Activated CD8-positive, alpha-beta T cell treated with anti-CD3 and anti-CD28 coated beads for 36 hours (primary cell): ENCODE measurements around the gene B3GNT7. TPM values are rescaled to one million over a fixed set of nuclear protein-coding genes. Genes with fewer than 3 reads are reported as not detected.

ENCODE experiments used
- ATAC-seq: fragments of 200-7000 bp; cut with Tn5 transposase; one replicate; pipeline ENCODE4 v1.10.0; 2021; ENCODE audit warnings: mild to moderate bottlenecking, moderate library complexity
- CTCF ChIA-PET: fragments of 350-600 bp; sonication (Branson Sonifier 250); formaldehyde crosslinking; loops from one replicate; lab custom pipeline; 2021; ENCODE audit warnings: antibody characterized with exemption; lab: Charles Lee
- POLR2A ChIA-PET: fragments of 350-600 bp; sonication (Branson Sonifier 250); formaldehyde crosslinking; loops from one replicate; lab custom pipeline; 2021; ENCODE audit warnings: antibody characterized with exemption; lab: Charles Lee
- DNase-seq: peaks from one replicate; pipeline ENCODE4 v3.0.0-alpha.2; 2020
- H3K27ac Mint-ChIP-seq: one replicate; pipeline ENCODE4 v1.8.0; 2021; ENCODE audit warnings: mild to moderate bottlenecking, mixed read lengths
- H3K27me3 Mint-ChIP-seq: one replicate; pipeline ENCODE4 v1.8.0; 2021; ENCODE audit warnings: mixed read lengths
- H3K36me3 Mint-ChIP-seq: one replicate; pipeline ENCODE4 v1.8.0; 2021; ENCODE audit warnings: low read depth, mixed read lengths
- H3K4me1 Mint-ChIP-seq: one replicate; pipeline ENCODE4 v1.8.0; 2021; ENCODE audit warnings: low read depth, mixed read lengths
- H3K4me3 Mint-ChIP-seq: one replicate; pipeline ENCODE4 v1.8.0; 2021; ENCODE audit warnings: mild to moderate bottlenecking, moderate library complexity, mixed read lengths
- H3K9me3 Mint-ChIP-seq: one replicate; pipeline ENCODE4 v1.8.0; 2021; ENCODE audit warnings: mixed read lengths
- intact Hi-C: fragments of 100-400 bp; cut with micrococcal nuclease; formaldehyde crosslinking; loops from one replicate; pipeline ENCODE4 v1.10.0; 2022
- total RNA-seq, 2 experiments: library from RNA; stranded (reverse); gene quantifications; one replicate each; pipeline ENCODE4 v1.2.3, GENCODE V29; 2021
- TF ChIP-seq, protein P1 (sequence below): fragments of 200-600 bp; IDR thresholded peaks from one replicate; pipeline ENCODE4 v1.8.0; 2022; ENCODE audit warnings: antibody characterized with exemption, mild to moderate bottlenecking

The B3GNT7 gene
- total RNA-seq, 2 experiments from 2014 or later: 0.29 TPM; not detected in 1

DNA sequence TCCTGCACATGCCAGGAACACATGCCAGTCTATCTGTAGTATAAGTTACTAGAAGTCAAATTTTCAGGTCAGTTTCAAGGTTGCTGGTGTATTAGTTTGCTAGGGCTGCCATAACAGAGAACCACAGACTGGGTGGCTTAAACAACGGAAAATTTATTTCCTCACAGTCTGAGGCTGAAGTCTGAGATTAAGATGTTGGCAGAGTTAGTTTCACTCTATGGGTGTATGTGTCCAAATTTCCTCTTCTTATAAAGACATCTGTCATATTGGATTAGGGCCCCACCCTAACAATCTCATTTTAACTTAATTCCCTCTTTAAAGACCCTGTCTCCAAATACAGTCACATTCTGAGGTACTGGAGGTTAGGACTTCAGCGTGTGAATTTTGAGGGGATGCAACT is 26.5 kb downstream of the B3GNT7 start:
- no peaks in the 10 kb centered on the region for H3K36me3 Mint-ChIP-seq
- TF ChIP-seq, protein P1, sequence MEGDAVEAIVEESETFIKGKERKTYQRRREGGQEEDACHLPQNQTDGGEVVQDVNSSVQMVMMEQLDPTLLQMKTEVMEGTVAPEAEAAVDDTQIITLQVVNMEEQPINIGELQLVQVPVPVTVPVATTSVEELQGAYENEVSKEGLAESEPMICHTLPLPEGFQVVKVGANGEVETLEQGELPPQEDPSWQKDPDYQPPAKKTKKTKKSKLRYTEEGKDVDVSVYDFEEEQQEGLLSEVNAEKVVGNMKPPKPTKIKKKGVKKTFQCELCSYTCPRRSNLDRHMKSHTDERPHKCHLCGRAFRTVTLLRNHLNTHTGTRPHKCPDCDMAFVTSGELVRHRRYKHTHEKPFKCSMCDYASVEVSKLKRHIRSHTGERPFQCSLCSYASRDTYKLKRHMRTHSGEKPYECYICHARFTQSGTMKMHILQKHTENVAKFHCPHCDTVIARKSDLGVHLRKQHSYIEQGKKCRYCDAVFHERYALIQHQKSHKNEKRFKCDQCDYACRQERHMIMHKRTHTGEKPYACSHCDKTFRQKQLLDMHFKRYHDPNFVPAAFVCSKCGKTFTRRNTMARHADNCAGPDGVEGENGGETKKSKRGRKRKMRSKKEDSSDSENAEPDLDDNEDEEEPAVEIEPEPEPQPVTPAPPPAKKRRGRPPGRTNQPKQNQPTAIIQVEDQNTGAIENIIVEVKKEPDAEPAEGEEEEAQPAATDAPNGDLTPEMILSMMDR: no peak
- POLR2A ChIA-PET: no interaction called here
- no peaks in the 10 kb centered on the region for H3K9me3 Mint-ChIP-seq
- H3K27me3 Mint-ChIP-seq: peaks cover 2% of the 10 kb centered on the region
- H3K4me3 Mint-ChIP-seq: no peak overlapping the region
- no peak for DNase-seq
- ATAC-seq: no peak
- no peak overlapping the region for H3K27ac Mint-ChIP-seq
- peaks cover 20% of the 10 kb centered on the region for H3K4me1 Mint-ChIP-seq
- intact Hi-C loops: no loop called here
- CTCF ChIA-PET: interaction anchor here (0.7 to 2.5 kb wide), 2 partner anchors 11 to 195 kb away, joined by 3 to 7 read pairs; no protein-coding TSS in a partner anchor

DNA sequence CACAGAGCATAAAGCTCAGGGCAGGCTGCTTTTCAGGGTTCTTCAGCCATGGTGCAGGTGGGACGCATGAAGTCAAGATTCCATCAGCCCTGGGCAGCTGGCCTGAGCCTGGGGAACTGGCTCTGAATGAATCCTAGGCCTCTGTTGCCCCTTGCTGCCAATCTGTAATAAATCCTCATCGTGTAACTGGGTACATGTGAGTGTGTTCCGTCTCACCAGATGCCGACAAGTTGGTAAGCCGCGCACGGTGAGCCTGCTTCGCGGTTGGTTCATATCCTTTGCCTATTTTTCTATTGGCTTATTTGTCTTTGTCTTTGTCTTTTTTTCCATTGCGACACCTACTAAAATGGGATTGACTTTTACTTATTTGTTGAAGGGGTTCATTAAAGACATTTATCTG is 27.7 kb downstream of the B3GNT7 start:
- no peaks in the 10 kb centered on the region for H3K9me3 Mint-ChIP-seq
- ATAC-seq (no peak), DNase-seq (no peak)
- TF ChIP-seq, protein P1: no peak
- H3K36me3 Mint-ChIP-seq: no peaks in the 10 kb centered on the region
- H3K4me1 Mint-ChIP-seq: peaks cover 21% of the 10 kb centered on the region
- no peaks in the 10 kb centered on the region for H3K27me3 Mint-ChIP-seq
- intact Hi-C loops: no loop called here
- H3K27ac Mint-ChIP-seq: no peak overlapping the region
- POLR2A ChIA-PET: no interaction called here
- CTCF ChIA-PET: interaction anchor here (0.6 to 2.5 kb wide), 2 partner anchors 11 to 196 kb away, joined by 3 to 7 read pairs; no protein-coding TSS in a partner anchor
- H3K4me3 Mint-ChIP-seq: no peak overlapping the region

DNA sequence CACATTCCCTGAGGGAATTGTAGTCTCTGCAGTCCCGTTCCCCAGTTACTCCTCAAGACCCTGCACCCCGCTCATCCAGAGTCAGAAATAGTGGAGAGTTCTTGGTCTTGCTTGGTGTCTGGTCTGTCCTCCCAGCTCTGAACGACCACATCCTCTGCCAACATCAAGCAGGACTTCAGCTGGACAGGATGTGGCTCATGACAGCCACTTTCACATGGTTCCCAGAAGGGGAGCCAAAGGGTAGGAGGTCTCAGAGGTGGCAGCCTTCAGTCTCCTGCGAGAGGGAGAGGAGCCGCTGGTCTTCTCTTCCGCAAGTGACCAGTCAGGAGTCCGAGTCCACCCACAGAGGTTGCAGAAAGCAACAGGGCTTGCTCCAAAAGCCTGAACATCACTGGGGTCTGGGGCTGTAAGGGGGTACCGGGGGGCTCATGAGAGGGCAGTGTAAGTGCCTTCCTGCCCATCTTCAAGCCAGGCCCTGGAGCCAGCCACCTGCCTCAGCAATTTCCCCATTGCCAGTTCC is 29.8 kb downstream of the B3GNT7 start:
- H3K9me3 Mint-ChIP-seq: peaks cover 3% of the 10 kb centered on the region

DNA sequence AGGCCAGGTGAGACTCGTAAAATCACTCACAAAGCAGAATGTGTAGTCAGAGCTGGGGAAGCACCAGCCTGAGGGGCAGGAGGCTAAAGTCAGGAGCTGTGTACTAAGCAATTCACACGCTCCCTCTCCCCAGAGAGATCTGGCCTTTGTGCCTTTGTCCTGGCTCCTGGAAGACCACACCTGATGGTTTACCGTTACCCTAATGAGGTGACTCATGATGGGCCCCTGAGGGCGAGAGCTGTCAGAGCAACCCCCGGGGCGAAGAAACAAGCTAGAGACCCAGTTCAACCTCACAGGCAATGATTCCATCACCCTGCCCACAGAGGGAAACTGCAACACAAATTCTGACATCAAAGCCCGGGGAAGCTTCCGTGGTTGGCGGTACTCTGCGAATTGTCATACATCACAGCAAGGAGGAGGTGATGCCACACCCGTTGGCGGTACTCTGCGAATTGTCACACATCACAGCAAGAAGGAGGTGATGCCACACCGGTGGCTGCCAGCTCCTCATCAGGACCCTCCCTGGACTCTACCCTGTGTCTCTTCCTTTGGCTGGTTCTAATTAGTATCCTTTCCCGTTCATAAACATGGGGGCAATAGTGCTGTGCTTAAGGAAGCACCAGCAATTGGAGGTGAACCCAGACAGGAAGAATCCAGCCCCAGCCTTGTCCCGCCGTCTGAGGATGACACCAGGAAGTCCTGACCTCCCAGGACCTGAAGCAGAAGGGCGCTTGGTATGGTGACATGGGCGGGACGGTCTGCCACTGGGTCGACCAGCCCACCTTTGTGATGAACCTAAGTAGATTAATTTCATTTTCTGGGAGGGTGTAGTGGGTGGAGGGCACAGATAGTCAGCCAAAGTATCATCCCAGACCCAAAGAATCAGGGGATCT is 30.5 kb downstream of the B3GNT7 start:
- intact Hi-C loops: no loop called here
- Mint-ChIP-seq H3K9me3 (peaks cover 6% of the 10 kb centered on the region), H3K36me3 (peaks cover under 1% of the 10 kb centered on the region), H3K4me1 (peaks cover 21% of the 10 kb centered on the region), H3K4me3 (peak overlapping the region; percentile 38), H3K27me3 (no peaks in the 10 kb centered on the region), H3K27ac (peak overlapping the region; percentile 80)
- TF ChIP-seq, protein P1: no peak
- POLR2A ChIA-PET: interaction anchor here (0.6 to 2.5 kb wide), 6 partner anchors 21 to 304 kb away, joined by 3 to 11 read pairs (median 3); no protein-coding TSS in a partner anchor
- DNase-seq: peak; percentile 79
- CTCF ChIA-PET: interaction anchor here (0.7 to 1.4 kb wide), 7 partner anchors 9 to 322 kb away, joined by 3 to 5 read pairs (median 3); no protein-coding TSS in a partner anchor
- peak; percentile 88 for ATAC-seq

More for the DNA sequence above, 29.8 kb downstream of the B3GNT7 start:
- TF ChIP-seq, protein P1: no peak
- Mint-ChIP-seq H3K4me3 (no peak overlapping the region), H3K27ac (peak overlapping the region; percentile 80), H3K36me3 (no peaks in the 10 kb centered on the region), H3K27me3 (no peaks in the 10 kb centered on the region), H3K4me1 (peaks cover 21% of the 10 kb centered on the region)
- intact Hi-C loops: no loop called here
- POLR2A ChIA-PET: interaction anchor here (0.6 to 2.5 kb wide), 4 partner anchors 27 to 40 kb away, joined by 3 to 11 read pairs (median 3); no protein-coding TSS in a partner anchor
- DNase-seq (no peak), ATAC-seq (no peak)
- CTCF ChIA-PET: interaction anchor here (0.7 to 1.4 kb wide), 4 partner anchors 21 to 198 kb away, joined by 3 to 5 read pairs (median 4); no protein-coding TSS in a partner anchor
